ENCODE measurements around the gene AOC2.

DNA sequence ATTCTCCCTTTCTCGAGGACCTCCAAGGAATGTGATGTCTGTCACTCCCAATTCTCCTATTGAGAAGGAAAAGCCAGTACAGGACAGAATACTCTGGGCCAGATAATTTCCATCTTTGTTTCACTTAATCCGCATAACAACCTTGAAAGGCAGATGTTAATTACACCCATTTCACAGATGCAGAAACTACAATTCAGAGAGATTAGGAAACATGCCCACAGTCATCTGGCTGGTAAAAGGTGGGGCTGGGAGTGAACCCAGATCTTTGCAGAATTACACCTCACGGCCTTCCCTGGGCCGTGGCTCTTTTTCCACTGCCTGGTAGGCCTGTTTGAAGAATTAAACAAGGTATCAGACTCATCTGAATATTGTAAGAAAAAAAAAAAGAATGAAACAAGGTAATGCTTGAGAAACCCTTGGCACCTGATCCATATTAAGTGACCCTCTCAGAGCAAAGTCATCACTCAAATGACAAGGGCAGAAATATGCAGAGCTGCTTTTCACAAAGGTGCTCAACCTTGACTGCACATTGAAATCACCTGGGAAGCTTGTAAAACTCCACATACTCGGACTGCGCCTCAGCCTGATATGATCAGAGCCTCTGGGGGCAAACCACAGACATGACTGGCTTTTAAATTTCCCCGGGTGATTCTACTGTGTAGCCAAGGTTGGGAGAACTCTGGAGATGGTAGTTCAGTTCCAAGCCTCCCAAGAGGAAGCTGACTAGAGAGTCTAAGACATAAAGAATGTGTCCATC is 39.6 kb downstream of the AOC2 start:
- TF ChIP-seq CTCF (conservative IDR thresholded peaks at IDR 0.05; ENCODE audit: low read depth, low read length) (no peak), EZH2phosphoT487 (IDR thresholded peaks at IDR 0.05; ENCODE audit: borderline replicate concordance, low read length) (no peak), EZH2 (IDR thresholded peaks at IDR 0.05; ENCODE audit: low read length, unreplicated experiment) (no peak)
